GM21515 (cell line): ENCODE results near the gene BLOC1S5.

Source experiments
- ATAC-seq: cut with Tn5 transposase; IDR thresholded peaks from one replicate; pipeline ENCODE4 v1.9.1; 2021; ENCODE audit not compliant: unreplicated experiment

BLOC1S5 gene

DNA sequence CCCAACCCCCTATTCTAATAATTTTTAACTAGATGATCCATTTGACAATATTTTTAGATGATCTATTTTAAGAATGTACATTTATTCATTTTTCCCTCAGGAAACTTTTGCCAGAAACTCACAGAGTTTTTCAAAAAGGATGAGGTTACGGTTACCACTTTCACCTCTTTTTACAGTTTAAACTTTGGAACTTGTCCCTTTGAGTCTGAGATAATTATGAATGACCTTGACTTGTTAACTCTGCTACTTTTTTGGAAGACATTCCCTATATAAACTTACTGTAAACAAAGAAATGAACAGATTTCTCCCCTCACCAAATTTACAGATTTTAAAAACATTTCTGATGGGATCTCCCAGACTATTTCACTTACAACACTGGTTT lies 18.4 kb upstream of the BLOC1S5 start:
- no peak for ATAC-seq

- ATAC-seq: no peak
These were observed 16.4 kb upstream of the BLOC1S5 start for GRCh38 chr6:8080362-8081151.

- ATAC-seq: no peak
These were observed 14.9 kb upstream of the BLOC1S5 start for GRCh38 chr6:8079126-8079525.

- ATAC-seq: no peak
These were observed 13.8 kb upstream of the BLOC1S5 start for GRCh38 chr6:8077991-8078390.

- no peak for ATAC-seq
These were observed 11.5 kb upstream of the BLOC1S5 start for GRCh38 chr6:8075704-8076103.

DNA sequence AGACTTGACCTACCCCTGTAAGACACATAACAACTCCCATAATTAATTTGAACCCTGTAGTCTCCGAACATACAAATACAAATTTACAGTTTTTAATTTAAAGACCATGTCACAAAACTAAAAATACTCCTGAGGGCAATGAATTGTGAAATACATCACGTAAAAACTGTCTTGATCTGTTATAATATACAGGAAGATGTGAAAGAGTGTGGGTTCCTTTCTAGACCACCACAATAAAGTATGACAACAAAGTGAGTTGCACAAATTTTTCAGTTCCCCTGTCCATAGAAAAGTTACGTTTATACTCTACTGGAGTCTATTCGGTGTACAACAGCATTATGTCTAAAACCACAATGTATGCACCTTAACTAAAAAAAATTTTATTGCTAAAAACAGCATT lies 11.0 kb upstream of the BLOC1S5 start:
- ATAC-seq: no peak

DNA sequence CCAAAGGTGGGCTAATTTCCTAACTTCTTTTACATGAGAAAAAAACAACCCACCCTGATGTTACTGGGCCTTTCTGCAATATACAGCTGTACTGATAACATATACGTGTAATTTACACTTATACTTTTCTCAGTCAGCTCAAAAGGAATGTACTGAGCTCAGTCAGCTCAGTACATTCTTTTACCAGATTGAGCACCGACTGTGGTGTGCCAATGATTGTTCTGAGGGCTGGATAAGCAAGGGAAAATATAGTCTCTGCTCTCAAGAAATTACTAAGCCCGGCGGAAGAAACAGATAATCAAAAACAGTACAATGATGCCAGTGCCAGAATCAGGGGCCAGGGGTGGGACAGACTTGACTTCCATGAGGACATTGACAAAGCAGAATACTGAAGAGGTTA lies 10.0 kb upstream of the BLOC1S5 start:
- no peak for ATAC-seq

DNA sequence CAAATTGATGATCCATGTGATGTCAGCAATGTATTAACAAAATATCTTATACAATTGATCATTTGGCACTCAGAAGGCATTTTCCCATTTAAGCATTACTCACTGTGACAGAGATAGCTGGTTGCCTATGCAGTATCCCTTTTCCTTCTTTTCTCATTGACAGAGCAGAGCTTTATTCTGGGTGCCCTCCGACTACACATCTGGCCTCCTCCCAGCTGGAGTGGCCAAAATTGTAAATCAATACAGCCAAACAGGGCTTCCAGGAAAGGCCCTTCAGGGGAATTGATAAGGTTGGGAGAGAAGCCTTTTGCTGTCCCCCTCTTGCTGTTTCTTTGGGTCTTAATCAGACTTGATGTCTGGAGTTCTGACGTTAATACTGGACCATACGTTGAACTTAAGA lies 9.6 kb upstream of the BLOC1S5 start:
- no peak for ATAC-seq

- no peak for ATAC-seq
These were observed 6.5 kb upstream of the BLOC1S5 start for GRCh38 chr6:8070718-8071117.

DNA sequence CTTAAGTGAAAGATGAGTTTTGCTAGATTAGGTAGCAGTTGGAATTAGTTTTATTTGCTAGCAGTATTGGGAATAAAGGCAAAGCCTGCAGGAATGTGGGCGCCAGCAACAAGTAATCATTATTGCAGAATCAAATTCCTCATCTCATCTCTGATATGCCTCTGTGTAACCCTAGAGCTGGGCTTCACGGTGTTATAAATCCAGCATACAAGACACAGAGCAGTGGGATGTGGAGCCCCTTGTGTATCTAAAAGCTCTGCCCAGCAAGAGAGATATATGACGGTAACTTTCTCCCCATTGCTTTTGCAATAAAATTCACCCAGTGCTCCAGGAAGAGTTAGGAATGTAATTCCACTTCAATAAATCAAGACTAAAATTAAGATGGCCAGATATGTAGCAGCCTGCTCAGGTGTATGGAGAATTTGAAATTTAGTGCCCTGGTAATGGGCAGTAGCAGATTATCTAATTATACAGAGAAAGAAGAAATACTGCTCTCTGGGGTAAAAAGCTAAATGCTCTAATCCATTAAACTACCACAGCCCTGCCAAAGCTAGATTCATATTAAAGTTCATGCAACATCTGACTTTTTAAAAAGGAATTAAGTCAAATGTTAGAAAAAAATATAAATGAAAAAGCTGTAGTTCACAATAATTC lies 5.6 kb upstream of the BLOC1S5 start:
- ATAC-seq: no peak

DNA sequence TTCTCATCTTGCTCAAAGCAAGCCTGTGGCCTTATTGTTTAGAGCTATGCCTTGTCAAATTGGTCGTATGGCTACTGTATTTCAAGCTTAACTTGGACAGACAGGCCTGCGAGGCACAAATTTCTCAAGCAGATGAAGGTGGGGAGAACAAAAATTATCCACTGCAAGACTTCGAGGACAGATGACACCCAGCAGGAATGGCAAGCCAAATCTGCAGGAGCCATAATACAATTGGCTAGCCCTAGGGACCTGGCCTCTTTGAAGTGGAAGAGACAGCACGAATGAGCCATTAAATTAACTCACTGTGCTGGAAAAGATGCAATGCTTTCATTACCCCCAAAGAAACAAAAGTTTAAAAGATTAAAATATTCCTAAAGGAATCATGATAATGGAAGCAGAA lies 5.0 kb upstream of the BLOC1S5 start:
- ATAC-seq: no peak

DNA sequence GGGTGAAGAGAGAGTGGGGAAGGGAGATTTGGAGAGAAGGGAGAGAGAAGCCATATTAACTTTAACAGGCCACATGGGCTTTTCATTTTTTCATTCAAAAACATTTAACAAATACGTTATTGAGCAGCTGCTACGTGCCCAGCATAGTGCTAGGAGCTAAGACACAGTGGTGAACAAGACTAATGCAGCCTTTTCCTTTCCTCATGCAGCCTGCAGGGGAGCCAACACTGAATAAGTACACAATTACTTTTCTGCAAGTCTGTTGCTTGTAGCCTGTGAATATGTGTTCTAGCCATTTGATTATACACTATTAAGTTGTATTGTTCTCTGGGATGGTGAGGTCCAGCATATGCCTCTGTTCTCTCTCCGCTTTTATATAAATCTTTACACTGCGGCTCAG lies 1.9 kb upstream of the BLOC1S5 start:
- no peak for ATAC-seq

- peak; percentile 43 for ATAC-seq
These were observed 1.3 kb upstream of the BLOC1S5 start for GRCh38 chr6:8065519-8065911.

- no peak for ATAC-seq
These were observed 689 bp upstream of the BLOC1S5 start for GRCh38 chr6:8064638-8065518.

GRCh38 chr6:8061736-8062135 lies 2.5 kb downstream of the BLOC1S5 start:
- no peak for ATAC-seq

- ATAC-seq: no peak
These were observed 3.8 kb downstream of the BLOC1S5 start for GRCh38 chr6:8060346-8060745.

- no peak for ATAC-seq
These were observed 5.1 kb downstream of the BLOC1S5 start for GRCh38 chr6:8059129-8059528.

GRCh38 chr6:8057793-8058192 lies 6.4 kb downstream of the BLOC1S5 start:
- ATAC-seq: no peak

- no peak for ATAC-seq
These were observed 6.9 kb downstream of the BLOC1S5 start for GRCh38 chr6:8057263-8057662.

GRCh38 chr6:8054276-8054675 lies 9.9 kb downstream of the BLOC1S5 start:
- no peak for ATAC-seq

- ATAC-seq: no peak
These were observed 16.5 kb downstream of the BLOC1S5 start for GRCh38 chr6:8047541-8048292.
